Raji (cell line): Measurements from ENCODE around the gene EBF3.

Experiments used
- POLR2A ChIP-seq: IDR thresholded peaks from 2 replicates; pipeline ENCODE4 v1.6.1; 2011; ENCODE audit warnings: low read depth, low read length, control low read depth; ENCODE audit not compliant: insufficient read depth

Gene EBF3

DNA sequence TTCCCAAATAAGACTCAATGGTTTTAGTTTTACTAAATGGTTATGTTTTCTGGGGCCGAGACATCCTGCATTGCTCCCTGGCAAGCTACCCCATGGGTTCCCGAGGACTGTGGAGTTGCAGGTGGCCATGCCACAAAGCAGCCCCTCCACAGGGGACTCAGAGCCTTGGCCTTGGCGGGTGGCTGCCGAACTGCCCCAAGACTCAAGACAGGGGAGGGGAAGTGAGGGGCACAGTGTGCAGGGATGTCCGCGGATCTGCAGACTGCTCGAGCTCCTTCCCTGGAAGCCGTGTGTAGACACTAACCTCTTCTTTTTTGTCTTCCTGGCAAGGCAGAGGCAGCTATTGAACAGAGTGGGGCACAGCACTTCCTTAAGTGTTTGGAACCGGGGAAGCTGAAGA lies 154.6 kb downstream of the EBF3 start:
- TF ChIP-seq POLR2A: no peak

DNA sequence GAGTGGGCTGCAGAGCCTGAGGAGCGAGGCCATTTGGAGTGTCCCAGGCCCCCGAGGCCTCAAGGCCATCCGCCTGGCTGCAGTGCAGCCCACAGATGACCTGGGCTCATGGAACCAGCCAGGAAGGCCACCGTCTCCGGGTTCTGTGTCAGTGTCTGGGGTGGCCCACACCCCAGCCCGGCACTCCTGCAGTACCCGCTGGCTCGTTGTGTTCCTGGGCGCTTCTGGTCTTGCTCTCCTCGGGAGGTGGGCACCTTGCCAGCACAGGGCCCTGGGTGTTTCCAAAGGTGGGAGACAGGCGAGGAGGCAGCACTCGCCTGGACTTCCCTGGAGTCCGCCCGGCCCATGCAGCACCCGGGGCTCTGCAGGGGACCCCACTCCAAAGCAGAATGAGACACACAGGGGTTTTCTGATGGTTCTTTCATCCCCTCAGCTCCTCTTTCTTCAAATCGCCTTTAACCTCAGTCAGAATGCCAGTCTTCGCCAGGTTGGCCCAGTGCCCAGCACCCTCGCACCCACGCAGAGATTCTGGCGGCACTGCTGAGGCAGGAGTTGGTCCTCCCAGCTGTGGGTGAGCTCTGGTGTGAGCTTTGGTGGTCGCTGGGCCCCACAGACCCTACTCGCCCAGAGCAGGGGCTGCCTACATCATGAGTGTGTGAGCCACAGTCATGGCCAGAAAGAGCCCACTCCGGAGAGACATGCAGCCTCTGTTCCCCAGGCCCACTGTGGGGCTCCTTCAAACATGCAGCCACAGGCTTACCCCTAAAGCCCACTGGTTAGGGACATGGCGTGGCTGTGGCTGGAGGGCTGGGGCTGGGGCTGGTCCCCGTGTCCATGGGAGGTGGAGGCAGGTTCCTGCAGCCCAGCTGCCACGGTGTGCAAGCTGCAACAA lies 155.7 kb downstream of the EBF3 start:
- no peak for TF ChIP-seq POLR2A

DNA sequence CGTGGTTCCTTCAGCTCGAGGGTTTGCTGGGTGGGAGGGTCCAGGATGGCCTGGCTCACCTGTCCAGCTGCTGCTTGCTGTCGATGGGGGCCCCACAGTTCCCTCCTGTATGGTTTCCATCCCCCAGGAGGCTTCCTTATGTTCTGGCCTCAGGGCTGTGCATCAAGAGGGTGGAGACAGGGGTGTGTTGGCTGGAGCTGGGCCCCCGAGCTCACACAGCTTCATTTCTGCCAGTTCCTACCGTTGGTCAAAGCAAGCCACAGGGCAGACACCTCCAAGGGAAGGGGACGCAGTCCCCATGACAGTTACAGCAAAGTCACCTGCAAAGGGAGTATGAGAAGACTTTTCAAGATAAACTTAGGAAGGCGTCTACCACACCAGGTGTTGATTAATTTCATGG lies 156.9 kb downstream of the EBF3 start:
- TF ChIP-seq POLR2A: no peak

DNA sequence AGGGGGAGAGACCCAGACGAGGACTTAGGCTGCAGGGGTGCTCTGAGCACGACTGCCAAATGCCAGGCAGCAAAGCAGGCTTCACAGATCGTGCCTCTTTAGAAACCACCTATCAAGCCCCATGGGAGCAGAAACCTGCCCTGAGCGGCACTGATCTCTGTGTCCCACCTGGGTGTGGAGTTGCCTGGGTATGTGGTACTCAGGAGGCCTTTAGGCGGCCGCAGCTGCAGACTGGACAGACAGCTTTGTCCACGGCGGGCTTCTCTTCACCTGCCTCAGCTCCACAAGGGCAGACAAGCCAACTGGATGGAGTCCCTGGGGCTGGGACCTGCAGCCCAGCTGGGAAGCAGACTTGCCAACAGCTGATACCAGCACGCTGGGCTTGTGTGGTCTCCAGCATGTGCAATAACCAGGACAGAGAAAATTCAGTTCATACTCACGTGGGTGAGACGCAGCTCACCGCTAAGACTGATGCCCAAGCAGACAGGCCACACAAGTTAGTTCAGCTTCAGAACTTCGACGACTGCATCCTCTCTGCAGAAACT lies 163.2 kb downstream of the EBF3 start:
- no peak for TF ChIP-seq POLR2A

DNA sequence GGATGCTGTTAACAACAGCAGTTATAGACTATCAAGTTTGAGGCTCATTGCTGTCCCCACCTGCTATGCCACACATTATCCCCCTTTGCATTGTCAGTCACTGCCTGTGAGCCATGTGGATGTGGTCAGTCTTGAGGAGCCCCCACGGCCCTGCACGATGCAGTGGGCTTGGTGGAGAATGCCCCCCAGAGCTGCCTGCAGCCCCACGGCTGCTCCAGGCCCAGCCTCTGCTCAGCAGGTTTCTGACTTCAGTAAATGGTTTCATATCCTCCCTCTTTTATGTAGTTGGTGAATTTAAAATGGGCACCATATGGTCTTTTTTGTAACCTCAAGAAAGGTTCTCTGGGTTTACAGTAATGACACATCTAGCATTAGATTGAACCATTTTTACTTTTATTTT lies 164.1 kb downstream of the EBF3 start:
- TF ChIP-seq POLR2A: no peak

DNA sequence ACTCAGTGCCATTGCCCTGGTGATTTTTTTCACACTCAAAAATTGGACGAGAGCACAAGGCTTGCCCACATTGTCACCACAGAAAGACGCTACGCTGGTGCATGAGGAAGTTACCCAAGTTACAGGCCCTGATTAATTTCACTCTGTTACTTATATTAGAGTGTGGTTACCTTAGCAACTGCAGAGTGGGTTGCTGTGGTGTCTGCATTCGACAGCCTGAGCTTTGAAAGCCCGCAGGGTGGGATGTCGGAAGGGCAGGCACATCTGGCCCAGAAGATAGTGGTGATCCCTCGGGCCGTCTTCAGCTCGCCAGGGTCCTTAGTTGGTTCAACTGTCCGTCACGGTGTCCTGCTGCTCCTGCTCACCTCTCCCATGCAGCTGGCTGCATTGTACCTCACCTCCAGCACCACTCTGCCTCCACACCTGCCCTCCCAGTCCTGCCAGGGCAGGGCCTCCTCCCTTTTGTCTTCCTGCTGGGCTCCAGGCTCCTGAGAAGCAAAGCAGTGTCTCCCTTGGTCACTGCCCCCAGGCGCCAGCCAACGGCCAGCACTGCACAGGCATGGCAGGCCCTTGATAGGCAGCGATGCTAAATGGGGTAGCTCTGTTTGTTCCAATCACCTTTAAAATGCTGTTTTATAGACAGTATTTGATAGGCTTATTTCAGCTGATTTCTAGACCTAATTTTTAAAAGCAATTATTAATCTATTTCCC lies 167.2 kb downstream of the EBF3 start:
- no peak for TF ChIP-seq POLR2A

DNA sequence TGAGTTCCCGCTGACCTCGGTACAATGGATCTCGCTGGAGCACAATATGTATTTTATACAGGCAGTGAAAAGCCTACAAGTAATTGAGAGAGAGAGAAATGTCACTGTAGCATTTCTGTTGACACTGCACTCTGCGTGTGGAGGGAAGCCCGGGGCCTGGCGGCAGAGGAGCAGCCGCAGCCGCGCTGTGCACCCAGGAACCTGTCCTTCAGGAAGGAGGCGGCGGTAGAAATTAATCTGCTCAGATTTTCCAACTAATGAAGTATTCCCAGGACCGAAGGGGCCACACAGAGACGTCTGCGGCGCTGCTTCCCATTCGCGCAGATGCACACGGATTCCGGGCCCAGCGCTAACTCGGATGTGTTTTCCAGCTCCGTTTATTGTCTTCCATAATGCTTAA lies 170.1 kb downstream of the EBF3 start:
- TF ChIP-seq POLR2A: no peak

DNA sequence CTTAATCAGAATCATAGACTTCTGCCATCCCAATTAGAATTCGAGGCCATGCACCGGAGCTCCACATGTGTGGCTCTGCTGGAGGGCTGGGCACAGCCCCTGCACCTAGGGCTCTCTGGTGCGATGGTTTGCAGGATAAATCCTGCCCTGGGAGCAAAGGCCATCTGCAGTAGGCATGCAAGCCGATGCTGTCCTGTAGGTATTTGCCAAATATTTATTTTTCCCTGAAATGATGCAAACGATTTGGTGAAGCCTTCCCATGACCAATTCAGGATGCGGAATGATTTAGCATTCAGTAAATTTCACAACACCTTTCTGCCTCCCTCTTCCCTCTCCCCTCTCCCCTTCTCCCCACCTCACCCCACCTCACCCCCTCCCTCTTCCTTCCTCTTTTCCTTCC lies 170.6 kb downstream of the EBF3 start:
- TF ChIP-seq POLR2A: no peak

DNA sequence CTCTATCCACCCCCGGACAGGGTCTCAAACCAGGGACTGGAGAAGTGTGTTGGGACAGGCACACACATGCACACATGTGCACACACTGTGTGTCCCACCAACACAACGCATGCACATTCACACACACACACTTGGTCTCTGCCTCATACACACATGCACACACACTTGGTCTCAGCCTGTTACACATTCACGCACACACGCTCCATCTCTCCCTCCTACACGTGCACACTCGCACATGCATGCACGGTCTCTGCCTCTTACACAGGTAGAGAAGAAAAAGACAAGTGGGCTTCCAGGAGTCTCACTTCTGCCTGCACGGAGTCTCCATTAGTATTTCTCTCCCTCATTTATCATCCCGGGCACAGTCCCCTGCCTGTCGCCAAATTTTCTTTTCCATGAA lies 171.2 kb downstream of the EBF3 start:
- TF ChIP-seq POLR2A: no peak

DNA sequence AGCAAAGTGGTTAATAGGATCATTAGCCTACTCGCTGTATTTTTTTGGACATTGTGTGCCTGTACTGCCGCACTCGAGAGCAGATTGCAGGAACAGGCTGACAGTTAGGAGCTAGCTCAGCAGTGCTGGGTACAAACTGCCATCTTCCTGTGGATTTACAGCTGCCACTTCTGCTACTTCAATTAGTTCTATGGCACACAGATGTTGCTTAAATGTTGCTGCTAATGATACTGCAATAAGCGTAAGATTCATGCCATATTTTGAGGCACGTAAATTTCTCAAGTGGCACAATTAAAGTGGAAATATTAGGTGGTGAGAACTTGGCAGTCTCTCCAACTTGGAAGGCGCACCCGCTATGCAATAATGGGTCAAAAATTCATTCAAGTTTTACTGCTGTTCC lies 171.9 kb downstream of the EBF3 start:
- no peak for TF ChIP-seq POLR2A

DNA sequence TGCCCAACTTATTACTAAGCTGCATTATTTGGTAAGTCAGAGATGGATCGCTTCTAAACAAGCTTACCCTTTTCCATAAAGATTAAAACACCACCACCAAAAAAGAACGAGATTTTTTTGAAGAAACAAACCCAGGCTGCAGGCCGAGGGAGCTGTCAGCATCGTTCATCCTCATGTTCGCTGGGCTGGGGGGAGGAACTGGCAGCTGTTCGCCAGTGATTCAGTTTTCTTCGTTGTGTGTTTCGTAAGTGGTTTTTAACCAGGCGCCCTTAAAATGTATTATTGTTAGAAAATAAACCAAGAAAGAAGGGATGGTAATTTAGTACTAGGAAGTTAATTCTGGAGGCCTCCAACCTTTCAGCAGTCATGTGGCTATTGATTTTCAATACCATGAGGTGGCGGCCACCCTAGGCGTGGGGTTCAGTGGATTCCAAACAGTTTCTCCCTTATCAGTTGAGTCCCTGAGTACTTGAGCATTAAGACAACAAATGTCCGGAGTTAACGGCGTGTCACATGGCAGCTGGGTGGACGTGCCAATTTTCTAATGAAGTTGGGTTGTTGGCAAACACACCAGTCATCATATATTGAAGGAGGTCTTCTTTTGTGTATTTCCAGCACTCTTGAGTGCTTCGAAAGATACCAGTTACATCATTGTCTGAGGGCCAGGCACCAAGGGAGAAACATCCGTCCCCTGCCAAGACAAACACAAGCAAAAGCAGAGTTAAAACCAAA lies 173.2 kb downstream of the EBF3 start:
- TF ChIP-seq POLR2A: no peak

DNA sequence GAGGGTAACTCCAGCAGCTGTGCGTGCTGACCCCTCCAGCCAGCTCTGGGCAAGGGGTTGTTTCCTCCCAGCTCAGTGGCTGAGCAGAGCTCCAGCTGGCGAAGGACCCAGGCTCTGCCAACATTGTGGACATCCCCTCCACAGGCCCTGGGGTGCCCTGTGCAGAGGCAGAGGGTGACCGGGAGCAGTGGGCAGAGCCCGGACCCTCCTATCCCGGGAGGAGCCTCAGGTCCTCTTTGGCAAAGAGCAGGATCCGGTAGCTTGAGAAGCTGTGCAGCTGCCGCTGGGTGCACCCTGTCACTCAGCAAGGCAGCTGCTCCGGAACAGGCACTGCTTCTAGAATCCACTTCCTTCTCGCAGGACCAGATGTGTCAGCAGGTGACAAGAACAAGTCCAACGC lies 175.9 kb downstream of the EBF3 start:
- no peak for TF ChIP-seq POLR2A

DNA sequence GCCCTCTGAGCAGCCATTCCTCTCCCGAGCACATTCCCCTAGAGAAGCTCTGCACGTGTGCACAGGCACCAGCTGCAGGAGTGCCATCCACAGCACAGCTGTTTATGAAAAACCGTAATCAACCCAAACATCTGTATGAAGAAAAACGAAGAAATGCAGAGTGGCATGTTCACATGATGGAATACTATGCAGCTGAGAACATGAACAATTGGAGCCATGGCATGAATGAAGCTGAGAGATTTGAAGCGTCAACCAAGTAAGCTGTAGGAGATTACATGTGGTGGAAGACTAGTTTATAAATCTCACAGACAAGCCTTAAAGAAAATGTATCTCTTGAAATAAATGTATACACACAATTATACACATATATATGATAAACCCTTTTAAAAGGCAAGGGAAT lies 176.5 kb downstream of the EBF3 start:
- no peak for TF ChIP-seq POLR2A

DNA sequence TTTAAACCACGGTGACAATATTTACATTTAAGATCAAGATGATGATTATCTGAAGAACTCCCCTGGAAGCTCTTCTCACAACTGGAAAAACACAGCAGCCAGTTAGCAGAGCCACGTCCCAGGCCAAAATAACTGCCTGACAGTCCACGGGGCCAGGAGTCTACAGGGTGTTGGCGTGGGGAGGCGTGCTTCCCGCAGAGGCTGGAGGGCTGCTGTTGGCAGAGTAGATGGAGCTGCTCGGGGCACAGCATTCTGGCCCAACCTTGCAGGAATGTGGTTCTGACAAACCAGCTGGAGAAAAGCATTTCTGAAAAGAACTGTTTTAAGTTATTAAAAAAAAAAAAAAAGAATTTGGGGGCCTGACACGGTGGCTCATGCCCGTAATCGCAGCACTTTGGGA lies 177.9 kb downstream of the EBF3 start:
- TF ChIP-seq POLR2A: no peak

DNA sequence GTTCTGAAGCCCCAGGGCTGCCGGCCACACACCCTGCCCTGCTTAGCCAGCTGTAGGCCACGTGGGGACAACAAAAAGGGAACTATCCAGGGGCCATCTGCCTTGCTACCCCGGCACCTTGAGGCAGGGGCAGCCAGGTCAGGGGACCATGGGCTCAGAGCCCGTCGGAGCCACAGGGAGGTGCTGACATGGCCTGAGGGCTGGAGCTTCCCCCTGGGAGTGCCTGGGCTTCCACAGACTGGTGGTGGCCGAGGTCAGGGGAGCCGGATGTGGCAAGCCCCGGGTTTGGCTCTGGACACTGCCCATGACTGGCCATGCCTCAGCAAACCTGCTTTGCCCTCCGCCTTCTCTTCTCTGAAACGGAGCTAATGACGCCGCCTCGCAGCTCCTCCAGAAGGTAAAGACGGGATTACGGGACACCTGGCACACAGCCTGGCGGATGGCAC lies 178.5 kb downstream of the EBF3 start:
- TF ChIP-seq POLR2A: no peak
